Rectal smooth muscle tissue (tissue), 1 donor: ENCODE results near the gene OLFM1.
"Not testable (repeated sequence)": the region's sequence is repeated elsewhere in the genome, so short reads cannot be mapped to it uniquely, and the experiment has no call there.

Source experiments
- H3K27ac ChIP-seq: one replicate; pipeline ENCODE4 v1.7.0; 2013; ENCODE audit warnings: low read depth, low read length, inconsistent platforms
- H3K27me3 ChIP-seq: one replicate; pipeline ENCODE4 v1.7.0; 2013; ENCODE audit warnings: low read length; ENCODE audit not compliant: control insufficient read depth, insufficient read depth
- H3K36me3 ChIP-seq: one replicate; pipeline ENCODE4 v1.7.0; 2013; ENCODE audit warnings: low read length; ENCODE audit not compliant: control insufficient read depth, insufficient read depth
- H3K4me1 ChIP-seq: one replicate; pipeline ENCODE4 v1.7.0; 2013; ENCODE audit warnings: low read length; ENCODE audit not compliant: control insufficient read depth, insufficient read depth
- H3K4me3 ChIP-seq: one replicate; pipeline ENCODE4 v1.7.0; 2013; ENCODE audit warnings: low read length
- H3K9ac ChIP-seq: one replicate; pipeline ENCODE4 v1.7.0; 2013; ENCODE audit warnings: low read length

OLFM1 gene

DNA sequence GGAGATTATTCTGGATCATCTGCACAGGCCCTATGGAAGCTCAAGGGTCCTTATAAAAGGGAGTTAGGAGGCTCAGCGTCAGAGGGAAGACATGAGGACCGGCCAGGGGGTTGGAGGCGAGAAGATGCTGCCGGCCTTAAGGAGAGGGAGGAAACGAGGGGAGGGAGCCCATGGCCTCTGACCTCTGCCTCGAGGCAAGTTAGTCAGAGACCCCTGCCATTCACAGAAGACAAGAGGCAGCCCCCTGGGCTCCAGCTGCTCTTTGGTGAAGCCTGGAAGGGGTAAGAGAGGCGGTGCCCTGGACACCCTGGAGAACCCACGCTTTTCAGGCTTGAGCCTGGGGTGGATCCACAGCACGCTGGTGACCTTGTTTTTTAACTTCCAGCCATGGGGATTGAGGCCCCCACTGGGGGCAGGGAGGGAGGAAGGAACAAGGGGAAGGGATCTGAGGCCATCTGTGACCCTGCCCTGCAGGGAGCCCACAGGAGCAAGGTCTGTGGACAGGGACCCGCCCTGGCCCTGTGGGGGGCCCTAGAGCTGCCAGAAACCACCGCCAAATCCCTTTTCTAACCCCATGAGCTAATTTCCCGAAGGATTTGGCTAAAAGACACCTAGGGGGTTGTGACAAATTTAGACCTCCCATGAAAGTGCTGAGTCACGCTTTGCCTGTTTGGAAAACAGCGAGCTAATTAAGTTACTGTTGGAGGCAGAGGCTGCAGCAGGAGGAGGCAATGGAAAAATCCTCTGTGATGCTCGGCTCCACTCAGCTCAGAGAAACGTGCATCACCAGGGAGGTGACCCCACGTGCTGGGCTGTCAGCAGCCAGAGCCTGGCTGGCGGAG is 49.7 kb downstream of the OLFM1 start:
- Histone ChIP-seq H3K4me1 (no peaks in the 10 kb centered on the region), H3K27me3 (peaks cover 5% of the 10 kb centered on the region), H3K4me3 (no peak overlapping the region), H3K36me3 (no peaks in the 10 kb centered on the region), H3K9ac (no peak overlapping the region), H3K27ac (no peak overlapping the region)

DNA sequence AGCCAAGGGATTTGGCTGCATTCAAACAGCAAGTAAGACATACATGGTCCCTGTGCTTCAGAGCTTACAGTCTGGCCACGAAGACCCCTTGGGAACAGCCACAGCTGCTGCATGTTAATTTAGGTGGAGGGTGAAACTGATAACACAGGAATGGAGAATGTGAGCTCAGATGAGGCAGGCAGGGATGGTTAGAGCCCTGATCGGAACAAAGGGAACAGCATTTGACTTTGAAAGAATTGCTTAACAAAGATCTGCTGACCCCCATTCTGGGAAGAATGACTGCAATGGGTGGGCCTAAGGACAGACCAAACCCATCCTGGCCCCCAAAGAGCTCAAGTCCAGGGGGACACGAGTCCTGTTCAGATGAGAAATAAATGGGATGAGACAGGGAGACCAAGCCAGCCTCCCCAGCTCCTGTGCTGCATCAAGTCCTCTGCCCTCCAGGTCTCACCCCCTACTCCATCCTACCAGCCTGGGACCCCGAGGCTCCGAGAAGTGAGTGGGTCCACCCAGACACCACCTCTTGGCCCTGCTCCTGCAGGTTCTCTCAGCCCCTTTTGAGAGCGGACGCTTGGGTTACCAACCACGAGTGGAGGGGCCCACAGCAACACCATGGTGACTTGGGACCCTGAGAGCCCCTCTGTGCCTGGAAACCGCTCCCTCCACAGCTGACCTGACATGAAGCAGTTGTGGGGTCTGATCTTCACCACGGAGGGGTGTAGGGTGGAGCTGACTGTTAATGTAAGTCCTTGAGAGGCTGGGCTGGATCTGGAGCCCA is 50.8 kb downstream of the OLFM1 start:
- Histone ChIP-seq H3K4me3 (no peak overlapping the region), H3K36me3 (no peaks in the 10 kb centered on the region), H3K9ac (no peak overlapping the region), H3K27ac (no peak overlapping the region), H3K27me3 (peaks cover 7% of the 10 kb centered on the region), H3K4me1 (no peaks in the 10 kb centered on the region)

DNA sequence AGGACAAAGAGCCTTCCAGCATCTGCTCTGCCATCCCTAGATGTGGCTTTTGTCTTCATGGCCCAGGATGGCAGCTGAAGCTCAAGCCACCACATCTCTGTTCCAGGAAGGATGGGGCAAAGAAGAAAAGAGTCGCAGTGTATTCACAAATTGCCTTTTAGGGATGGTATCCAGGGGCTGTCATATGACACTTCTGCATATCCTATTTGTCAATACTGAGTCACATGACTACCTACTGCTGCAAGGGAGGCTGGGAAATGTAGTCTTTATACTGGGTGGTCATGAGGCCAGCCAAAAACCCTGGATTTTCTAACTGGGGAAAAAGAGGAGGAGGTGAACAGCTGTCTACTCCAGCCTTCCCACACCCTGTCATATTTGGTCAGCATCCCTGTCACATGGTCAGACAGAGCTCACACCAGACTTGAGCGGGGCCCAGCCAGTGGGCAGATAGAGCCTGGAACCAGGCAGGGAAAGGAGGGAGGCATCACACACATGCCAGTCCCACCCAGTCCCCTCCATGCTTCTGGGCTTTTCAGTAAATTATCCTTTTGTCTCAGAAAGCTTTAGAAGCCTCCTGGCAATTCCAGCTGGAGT is 52.0 kb downstream of the OLFM1 start:
- no peaks in the 10 kb centered on the region for H3K4me1 ChIP-seq

DNA sequence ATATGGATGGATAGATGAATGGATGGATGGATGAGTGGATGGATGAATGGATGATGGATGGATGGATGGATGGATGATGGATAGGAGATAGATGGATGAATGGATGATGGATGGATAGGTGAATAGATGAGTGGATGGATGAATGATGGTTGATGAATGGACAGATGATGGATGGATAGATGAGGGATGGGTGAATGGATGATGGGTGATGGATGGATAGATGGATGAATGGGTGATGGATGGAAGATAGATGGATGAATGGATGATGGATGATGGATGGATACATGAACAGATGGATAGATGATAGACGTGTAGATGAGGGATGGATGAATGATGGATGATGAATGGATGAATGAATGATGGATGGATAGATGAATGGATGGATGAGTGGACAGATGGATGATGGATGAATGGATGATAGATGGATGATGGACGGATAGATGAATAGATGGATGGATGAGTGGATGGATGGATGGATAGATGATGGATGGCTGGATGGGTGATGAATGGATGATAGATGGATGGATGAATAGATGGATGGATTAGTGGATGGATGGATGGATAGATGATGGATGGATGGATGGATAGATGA is 53.8 kb downstream of the OLFM1 start:
- H3K9ac ChIP-seq = no peak overlapping the region
- H3K36me3 ChIP-seq = no peaks in the 10 kb centered on the region
- H3K27ac ChIP-seq = no peak overlapping the region
- peaks cover 2% of the 10 kb centered on the region for H3K27me3 ChIP-seq
- H3K4me1 ChIP-seq = no peaks in the 10 kb centered on the region
- no peak overlapping the region for H3K4me3 ChIP-seq

More for the DNA sequence above, 52.0 kb downstream of the OLFM1 start:
- H3K27me3 ChIP-seq = peaks cover 2% of the 10 kb centered on the region
- H3K36me3 ChIP-seq = no peaks in the 10 kb centered on the region
- no peak overlapping the region for H3K9ac ChIP-seq
- no peak overlapping the region for H3K4me3 ChIP-seq
- H3K27ac ChIP-seq = no peak overlapping the region

DNA sequence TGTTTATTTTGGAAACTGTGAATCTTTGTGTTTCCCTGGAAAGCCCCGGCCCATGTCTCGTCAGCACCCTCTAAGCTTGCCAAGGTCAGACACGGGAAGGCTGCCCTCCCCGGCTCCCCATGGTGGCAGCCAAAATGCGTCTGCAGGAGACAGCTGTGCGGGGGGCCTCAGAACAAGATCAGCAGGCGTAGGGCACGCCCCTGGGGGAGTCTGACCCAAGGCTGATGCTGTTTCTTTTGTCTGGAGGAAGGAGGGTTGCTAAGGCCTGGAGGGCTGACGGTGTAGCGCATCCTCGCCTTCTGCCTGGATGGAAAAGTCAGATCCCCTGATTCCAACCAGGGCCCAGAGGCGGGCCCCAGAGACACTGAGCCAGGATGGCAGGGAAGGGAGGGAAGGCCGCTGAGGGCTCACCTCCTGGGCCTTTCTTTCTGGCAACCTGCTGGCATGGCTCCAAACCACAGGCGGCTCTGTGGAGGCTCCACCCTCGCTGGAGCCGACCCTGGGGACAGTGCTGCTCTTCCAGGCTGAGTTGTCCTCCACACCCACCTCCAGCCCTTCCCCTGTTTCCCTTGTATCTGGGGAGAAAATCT is 57.2 kb downstream of the OLFM1 start:
- no peaks in the 10 kb centered on the region for H3K4me1 ChIP-seq
- no peak overlapping the region for H3K27ac ChIP-seq
- no peak overlapping the region for H3K9ac ChIP-seq
- peaks cover 6% of the 10 kb centered on the region for H3K27me3 ChIP-seq
- no peaks in the 10 kb centered on the region for H3K36me3 ChIP-seq
- H3K4me3 ChIP-seq = no peak overlapping the region

DNA sequence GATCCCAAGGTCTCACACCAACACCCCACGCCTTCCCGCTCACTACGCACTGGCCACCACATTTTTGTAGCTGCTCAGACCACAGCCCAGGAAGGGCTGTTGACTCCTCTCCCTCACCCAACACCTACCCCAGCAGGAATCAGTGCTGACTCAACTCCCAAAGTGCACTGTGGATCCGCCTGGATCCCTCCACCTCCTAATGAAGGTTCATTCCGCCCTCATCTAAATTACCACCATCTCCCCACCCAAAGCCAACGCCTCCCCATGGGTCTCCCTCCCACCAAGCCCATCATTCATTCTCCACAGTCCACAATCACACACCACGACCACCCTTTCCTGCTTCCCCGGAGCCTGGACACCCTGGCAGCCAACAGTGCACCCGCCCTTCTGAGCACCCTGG is 57.8 kb downstream of the OLFM1 start:
- H3K4me1 ChIP-seq = no peaks in the 10 kb centered on the region
- no peak overlapping the region for H3K9ac ChIP-seq
- H3K27ac ChIP-seq = no peak overlapping the region
- peaks cover 6% of the 10 kb centered on the region for H3K27me3 ChIP-seq
- H3K4me3 ChIP-seq = no peak overlapping the region
- H3K36me3 ChIP-seq = no peaks in the 10 kb centered on the region

DNA sequence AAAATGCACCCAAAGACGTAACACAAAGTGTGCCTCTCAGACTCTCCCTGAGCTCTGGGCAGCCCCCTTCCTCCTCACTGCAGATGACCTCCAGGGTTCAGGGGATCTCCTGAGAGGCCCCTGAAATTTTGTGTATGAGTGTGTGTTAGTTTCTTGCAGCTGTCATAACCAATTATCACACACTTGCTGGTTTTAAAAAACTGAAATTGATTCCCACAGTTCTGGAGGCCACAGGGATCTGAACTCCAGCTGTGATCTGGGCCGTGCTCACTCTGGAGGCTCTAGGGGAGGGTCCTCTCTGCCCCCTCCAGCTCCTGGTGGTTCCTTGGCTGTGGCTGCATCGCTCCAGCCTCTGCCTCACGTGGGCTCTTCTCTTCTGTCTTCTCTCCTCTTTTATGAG is 58.8 kb downstream of the OLFM1 start:
- Histone ChIP-seq H3K4me1 (no peaks in the 10 kb centered on the region), H3K27ac (no peak overlapping the region), H3K36me3 (no peaks in the 10 kb centered on the region), H3K4me3 (no peak overlapping the region), H3K27me3 (peaks cover 6% of the 10 kb centered on the region), H3K9ac (no peak overlapping the region)

DNA sequence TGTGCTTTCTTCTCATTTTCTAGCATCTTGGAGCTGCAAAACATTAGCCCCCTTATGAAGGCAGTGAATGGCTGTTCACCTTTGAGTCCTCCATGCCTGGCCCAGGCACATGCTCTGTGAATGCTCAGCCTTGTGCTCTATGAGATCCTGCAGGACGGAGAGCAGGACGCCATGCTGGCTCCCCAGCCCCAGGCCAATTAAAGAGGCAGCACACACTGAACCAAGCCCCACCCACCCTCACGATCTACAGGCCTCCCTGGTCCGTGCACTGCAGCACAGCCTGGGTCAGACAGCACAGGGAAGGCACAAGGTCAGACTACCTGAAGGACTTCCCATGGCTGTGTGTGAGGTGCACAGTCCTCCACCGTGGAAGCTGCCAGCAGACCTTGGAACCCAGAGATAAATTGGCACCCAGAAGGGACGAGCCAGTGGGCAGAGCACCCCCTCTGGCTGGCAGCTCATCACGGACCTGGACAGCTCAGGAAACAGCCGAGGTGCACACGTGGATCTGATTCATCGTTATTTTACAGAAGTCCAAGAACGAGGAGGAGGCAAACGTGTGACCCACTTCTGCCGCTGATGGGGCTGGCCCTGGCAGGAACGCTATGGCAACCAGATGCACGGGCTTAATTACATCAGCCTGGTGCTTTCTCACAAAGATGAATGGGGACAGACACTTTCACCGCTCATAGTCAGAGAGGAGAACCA is 59.5 kb downstream of the OLFM1 start:
- Histone ChIP-seq H3K27ac (no peak overlapping the region), H3K4me1 (no peaks in the 10 kb centered on the region), H3K27me3 (peaks cover 6% of the 10 kb centered on the region), H3K9ac (no peak overlapping the region), H3K36me3 (no peaks in the 10 kb centered on the region), H3K4me3 (no peak overlapping the region)

DNA sequence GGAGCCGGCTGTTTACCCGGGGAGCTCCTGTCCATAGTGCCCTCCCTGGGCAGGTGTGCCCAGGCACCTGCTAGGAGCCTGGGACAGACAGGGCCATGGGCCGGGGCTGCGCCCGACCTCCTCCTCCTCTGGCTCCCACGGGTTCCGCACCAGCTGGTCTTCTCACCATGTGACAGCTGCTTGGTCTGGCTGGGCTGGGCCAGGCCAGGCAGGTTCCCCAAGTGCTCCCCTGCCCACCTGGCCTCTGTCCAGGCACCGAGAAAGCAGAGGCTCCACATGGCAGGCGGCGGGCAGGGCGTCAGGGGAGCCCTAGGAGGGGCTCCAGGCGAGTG is 60.0 kb downstream of the OLFM1 start:
- no peak overlapping the region for H3K27ac ChIP-seq
- H3K27me3 ChIP-seq = peaks cover 6% of the 10 kb centered on the region

DNA sequence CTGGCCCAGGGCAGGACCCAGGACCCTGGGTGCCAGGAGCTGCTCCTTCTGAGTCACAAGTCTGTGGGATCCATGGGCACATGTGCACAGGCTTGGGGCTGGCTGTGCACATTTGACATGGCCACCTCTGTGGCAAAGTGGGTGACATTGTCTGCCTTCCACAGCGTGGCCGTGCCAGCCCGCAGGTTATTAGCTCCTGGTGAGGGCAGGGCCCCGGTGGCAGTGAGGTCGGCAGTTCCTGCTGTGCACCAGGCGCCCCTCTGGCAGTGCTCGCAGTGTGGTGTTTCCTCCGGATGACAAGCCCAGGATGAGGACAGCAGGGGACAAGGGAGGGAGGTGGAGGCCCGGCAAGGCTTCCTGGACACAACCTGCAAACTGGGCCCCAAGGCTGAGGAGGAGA is 60.5 kb downstream of the OLFM1 start:
- Histone ChIP-seq H3K4me3 (no peak overlapping the region), H3K4me1 (no peaks in the 10 kb centered on the region), H3K9ac (no peak overlapping the region), H3K27ac (no peak overlapping the region), H3K36me3 (no peaks in the 10 kb centered on the region), H3K27me3 (peaks cover 4% of the 10 kb centered on the region)

More for the DNA sequence above, 60.0 kb downstream of the OLFM1 start:
- H3K9ac ChIP-seq = no peak overlapping the region
- no peaks in the 10 kb centered on the region for H3K4me1 ChIP-seq
- no peaks in the 10 kb centered on the region for H3K36me3 ChIP-seq
- no peak overlapping the region for H3K4me3 ChIP-seq

DNA sequence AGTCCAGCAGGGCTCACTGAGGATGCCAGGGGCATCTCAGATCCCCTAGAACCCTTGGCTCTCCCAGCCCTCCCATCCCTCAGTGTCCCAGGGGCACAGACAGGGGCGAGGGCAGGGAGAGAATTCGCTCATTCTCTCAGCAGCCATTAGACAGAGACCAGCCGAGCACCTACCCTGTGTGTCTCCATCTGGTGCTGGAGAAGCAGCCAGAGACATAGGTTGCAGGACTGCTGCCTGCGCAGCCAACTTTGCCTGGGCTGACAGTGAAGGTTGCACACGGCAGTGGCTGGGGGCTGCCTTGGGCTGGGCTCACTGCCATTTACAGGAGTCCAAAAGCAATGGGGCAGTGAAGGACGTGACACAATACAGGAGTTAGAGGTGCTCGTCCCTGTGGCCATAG is 60.9 kb downstream of the OLFM1 start:
- H3K4me1 ChIP-seq = no peaks in the 10 kb centered on the region
- H3K27me3 ChIP-seq = peaks cover 4% of the 10 kb centered on the region
- H3K36me3 ChIP-seq = no peaks in the 10 kb centered on the region
- no peak overlapping the region for H3K9ac ChIP-seq
- H3K4me3 ChIP-seq = no peak overlapping the region
- H3K27ac ChIP-seq = no peak overlapping the region

DNA sequence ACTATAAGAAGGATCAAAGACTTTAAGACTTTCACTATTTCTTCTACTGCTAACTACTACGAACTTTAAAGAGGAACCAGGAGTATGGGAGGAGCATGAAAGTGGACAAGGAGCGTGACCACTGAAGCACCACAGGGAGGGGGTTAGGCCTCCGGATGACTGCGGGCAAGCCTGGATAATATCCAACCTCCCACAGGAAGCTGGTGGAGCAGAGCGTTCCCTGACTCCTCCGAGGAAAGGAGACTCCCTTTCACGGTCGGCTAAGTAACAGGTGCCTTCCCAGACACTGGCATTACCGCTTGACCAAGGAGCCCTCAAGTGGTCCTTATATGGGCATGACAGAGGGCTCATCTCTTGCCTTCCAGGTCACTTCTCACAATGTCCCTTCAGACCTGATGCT is 62.4 kb downstream of the OLFM1 start:
- H3K27ac ChIP-seq, H3K36me3 ChIP-seq, H3K27me3 ChIP-seq, H3K9ac ChIP-seq, H3K4me1 ChIP-seq, H3K4me3 ChIP-seq: not testable (repeated sequence)
